ENCODE results near the gene NPEPL1.

The NPEPL1 gene

GRCh38 chr20:58743929-58744534 lies 51.4 kb downstream of the NPEPL1 start:
- TF ChIP-seq REST (IDR thresholded peaks at IDR 0.05; ENCODE audit: insufficient read depth in 1 of 2, low read depth in 2 of 2, low read length in 2 of 2): no peak
- TF ChIP-seq SIN3A (IDR thresholded peaks at IDR 0.05; ENCODE audit: borderline replicate concordance, insufficient read depth, low read length): no peak
- no peak for TF ChIP-seq FOXP2 (optimal IDR thresholded peaks at IDR 0.05; ENCODE audit: borderline replicate concordance, extremely low read depth, extremely low read length, insufficient read depth)
- no peak for TF ChIP-seq POLR2AphosphoS5 (IDR thresholded peaks at IDR 0.05; ENCODE audit: low read depth, low read length)
- no peak for TF ChIP-seq TAF1 (IDR thresholded peaks at IDR 0.05; ENCODE audit: borderline replicate concordance, insufficient read depth, low read length)

GRCh38 chr20:58744836-58745235 lies 52.2 kb downstream of the NPEPL1 start:
- TF ChIP-seq POLR2AphosphoS5 (IDR thresholded peaks at IDR 0.05; ENCODE audit: low read depth, low read length) (no peak), SIN3A (IDR thresholded peaks at IDR 0.05; ENCODE audit: borderline replicate concordance, insufficient read depth, low read length) (no peak), REST (IDR thresholded peaks at IDR 0.05; ENCODE audit: insufficient read depth in 1 of 2, low read depth in 2 of 2, low read length in 2 of 2) (no peak), FOXP2 (optimal IDR thresholded peaks at IDR 0.05; ENCODE audit: borderline replicate concordance, extremely low read depth, extremely low read length, insufficient read depth) (no peak), TAF1 (IDR thresholded peaks at IDR 0.05; ENCODE audit: borderline replicate concordance, insufficient read depth, low read length) (no peak)

GRCh38 chr20:58745391-58745790 lies 52.8 kb downstream of the NPEPL1 start:
- TF ChIP-seq POLR2AphosphoS5 (IDR thresholded peaks at IDR 0.05; ENCODE audit: low read depth, low read length): no peak
- no peak for TF ChIP-seq SIN3A (IDR thresholded peaks at IDR 0.05; ENCODE audit: borderline replicate concordance, insufficient read depth, low read length)
- no peak for TF ChIP-seq TAF1 (IDR thresholded peaks at IDR 0.05; ENCODE audit: borderline replicate concordance, insufficient read depth, low read length)
- TF ChIP-seq REST (IDR thresholded peaks at IDR 0.05; ENCODE audit: insufficient read depth in 1 of 2, low read depth in 2 of 2, low read length in 2 of 2): no peak
- TF ChIP-seq FOXP2 (optimal IDR thresholded peaks at IDR 0.05; ENCODE audit: borderline replicate concordance, extremely low read depth, extremely low read length, insufficient read depth): no peak

- TF ChIP-seq FOXP2 (optimal IDR thresholded peaks at IDR 0.05; ENCODE audit: borderline replicate concordance, extremely low read depth, extremely low read length, insufficient read depth) (no peak), SIN3A (IDR thresholded peaks at IDR 0.05; ENCODE audit: borderline replicate concordance, insufficient read depth, low read length) (no peak), POLR2AphosphoS5 (IDR thresholded peaks at IDR 0.05; ENCODE audit: low read depth, low read length) (no peak), REST (IDR thresholded peaks at IDR 0.05; ENCODE audit: insufficient read depth in 1 of 2, low read depth in 2 of 2, low read length in 2 of 2) (no peak), TAF1 (IDR thresholded peaks at IDR 0.05; ENCODE audit: borderline replicate concordance, insufficient read depth, low read length) (no peak)
These were observed 54.0 kb downstream of the NPEPL1 start for GRCh38 chr20:58746620-58747019.

Measured in PFSK-1 (cell line).